ENCODE data around the gene ITPA. TPM values are rescaled to one million over a fixed set of nuclear protein-coding genes. Genes with fewer than 3 reads are reported as not detected.
A peak's percentile ranks its signal among the peaks of the same experiment; 100 is the strongest.

ITPA gene
- polyA plus RNA-seq, 1 experiment = 35.0 TPM

DNA sequence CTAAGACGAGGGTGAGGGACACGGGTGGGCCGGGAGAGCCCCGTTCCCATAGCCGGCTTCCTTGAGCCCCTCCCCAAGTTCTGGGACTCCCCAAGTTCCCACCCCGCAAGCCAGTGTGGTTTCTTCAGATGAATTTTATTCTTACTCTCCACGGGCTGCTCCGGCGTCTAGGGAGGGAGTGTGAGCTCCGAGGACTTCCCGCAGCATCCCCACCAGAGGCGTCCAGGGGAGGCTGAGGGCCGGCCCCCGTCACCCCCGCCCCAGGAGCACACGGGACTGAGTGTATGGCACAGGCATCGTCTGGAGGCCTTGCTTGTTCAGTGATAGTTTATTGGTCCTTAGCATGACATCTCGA lies 39.7 kb downstream of the ITPA start:
- TF ChIP-seq, protein P1, sequence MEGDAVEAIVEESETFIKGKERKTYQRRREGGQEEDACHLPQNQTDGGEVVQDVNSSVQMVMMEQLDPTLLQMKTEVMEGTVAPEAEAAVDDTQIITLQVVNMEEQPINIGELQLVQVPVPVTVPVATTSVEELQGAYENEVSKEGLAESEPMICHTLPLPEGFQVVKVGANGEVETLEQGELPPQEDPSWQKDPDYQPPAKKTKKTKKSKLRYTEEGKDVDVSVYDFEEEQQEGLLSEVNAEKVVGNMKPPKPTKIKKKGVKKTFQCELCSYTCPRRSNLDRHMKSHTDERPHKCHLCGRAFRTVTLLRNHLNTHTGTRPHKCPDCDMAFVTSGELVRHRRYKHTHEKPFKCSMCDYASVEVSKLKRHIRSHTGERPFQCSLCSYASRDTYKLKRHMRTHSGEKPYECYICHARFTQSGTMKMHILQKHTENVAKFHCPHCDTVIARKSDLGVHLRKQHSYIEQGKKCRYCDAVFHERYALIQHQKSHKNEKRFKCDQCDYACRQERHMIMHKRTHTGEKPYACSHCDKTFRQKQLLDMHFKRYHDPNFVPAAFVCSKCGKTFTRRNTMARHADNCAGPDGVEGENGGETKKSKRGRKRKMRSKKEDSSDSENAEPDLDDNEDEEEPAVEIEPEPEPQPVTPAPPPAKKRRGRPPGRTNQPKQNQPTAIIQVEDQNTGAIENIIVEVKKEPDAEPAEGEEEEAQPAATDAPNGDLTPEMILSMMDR (IDR thresholded peaks at IDR 0.05; ENCODE audit: insufficient read depth, low read depth, low read length) = no peak
- CTCF ChIA-PET = interaction anchor here (1.0 to 2.4 kb wide), 4 partner anchors 10 to 54 kb away, joined by 3 to 10 read pairs (median 4); partner anchors contain the start of gene SLC4A11
- Histone ChIP-seq H3K4me3 (ENCODE audit: low read depth, low read length) (peak overlapping the region; percentile 7), H3K36me3 (ENCODE audit: control insufficient read depth, insufficient read depth, low read length) (peaks cover 11% of the 10 kb centered on the region), H3K27me3 (ENCODE audit: control insufficient read depth, insufficient read depth, low read length) (no peaks in the 10 kb centered on the region; the same call in 1 of the 2 replicates)
- POLR2A ChIA-PET = no interaction called here
- DNase-seq (ENCODE audit: low read depth) = no peak

DNA sequence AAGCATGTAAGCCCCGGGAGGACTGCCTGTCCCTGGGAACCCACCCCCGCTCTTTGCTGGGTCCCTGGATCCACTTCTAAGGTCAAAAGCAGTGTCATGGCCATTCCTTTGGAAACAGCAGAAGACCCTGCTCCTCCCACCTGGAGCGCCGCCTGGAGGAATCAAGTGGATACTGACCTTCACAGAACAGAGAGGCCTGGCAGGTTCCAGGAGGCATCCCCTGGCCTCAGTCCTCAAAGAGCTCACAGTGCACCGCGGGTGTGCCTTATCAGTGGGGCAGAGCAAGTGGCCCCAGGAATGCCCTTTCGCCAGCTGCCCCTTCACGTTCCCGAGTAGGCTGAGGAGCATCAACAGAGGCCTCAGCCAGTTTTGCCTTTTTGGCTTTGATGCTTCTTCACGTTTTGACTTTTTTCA lies 40.8 kb downstream of the ITPA start:
- ChIA-PET CTCF (interaction anchor here (1.6 kb wide), 1 partner anchor 9 kb away, joined by 4 read pairs; no protein-coding TSS in a partner anchor), POLR2A (no interaction called here)
- Histone ChIP-seq H3K4me3 (ENCODE audit: low read depth, low read length) (no peak overlapping the region), H3K36me3 (ENCODE audit: control insufficient read depth, insufficient read depth, low read length) (peaks cover 19% of the 10 kb centered on the region), H3K27me3 (ENCODE audit: control insufficient read depth, insufficient read depth, low read length) (no peaks in the 10 kb centered on the region; the same call in 1 of the 2 replicates)
- no peak for DNase-seq (ENCODE audit: low read depth)
- TF ChIP-seq, protein P1 (IDR thresholded peaks at IDR 0.05; ENCODE audit: insufficient read depth, low read depth, low read length) = peak; percentile 32

DNA sequence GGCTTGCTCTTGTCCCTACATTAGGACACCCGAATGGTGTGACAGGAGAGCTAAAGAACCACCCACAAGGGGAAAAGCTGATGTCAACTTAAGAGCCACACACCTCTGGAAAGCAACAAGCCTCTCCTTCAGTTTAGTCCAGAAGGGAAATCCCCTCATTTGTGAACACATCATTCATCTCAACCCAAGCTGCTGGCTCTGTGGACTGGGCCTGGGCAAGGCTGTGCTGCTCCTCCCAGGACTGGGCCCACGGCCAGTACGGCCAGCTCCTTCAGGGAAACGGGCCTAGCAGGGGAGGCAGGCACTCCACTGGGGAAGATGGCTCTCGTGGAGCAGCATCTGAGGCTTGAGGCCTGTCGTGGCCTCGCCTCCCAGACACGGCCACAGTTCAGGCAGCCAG lies 42.5 kb downstream of the ITPA start:
- no peaks in the 10 kb centered on the region; the same call in 1 of the 2 replicates for H3K27me3 ChIP-seq (ENCODE audit: control insufficient read depth, insufficient read depth, low read length)
- POLR2A ChIA-PET = no interaction called here
- no peak overlapping the region for H3K4me3 ChIP-seq (ENCODE audit: low read depth, low read length)
- CTCF ChIA-PET = interaction anchor here (0.7 to 1.3 kb wide), 5 partner anchors 10 to 1095 kb away, joined by 3 to 4 read pairs (median 3); no protein-coding TSS in a partner anchor
- no peak for DNase-seq (ENCODE audit: low read depth)
- H3K36me3 ChIP-seq (ENCODE audit: control insufficient read depth, insufficient read depth, low read length) = peaks cover 27% of the 10 kb centered on the region
- TF ChIP-seq, protein P1 (IDR thresholded peaks at IDR 0.05; ENCODE audit: insufficient read depth, low read depth, low read length) = no peak

DNA sequence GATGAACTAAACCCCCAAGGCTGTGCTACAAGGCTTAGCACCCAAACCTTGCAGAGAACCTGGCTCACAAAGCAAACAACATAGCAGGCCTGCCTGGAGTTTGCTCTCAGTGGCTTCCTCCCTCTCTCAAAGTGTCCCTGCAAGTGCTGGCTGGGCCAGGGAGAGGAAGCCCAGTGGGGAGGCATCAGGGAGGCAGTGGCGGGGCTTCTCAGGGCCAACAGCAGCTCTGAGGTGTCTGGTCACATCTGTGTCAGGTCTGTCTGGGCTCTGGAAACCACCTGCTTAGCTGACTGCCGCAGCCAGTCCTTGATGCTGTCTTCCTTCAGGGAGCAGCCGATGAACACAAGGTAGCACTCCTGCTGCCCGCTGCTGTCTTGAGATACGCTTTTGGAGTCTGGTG lies 46.4 kb downstream of the ITPA start:
- ChIA-PET POLR2A (no interaction called here), CTCF (no interaction called here)
- peaks cover 33% of the 10 kb centered on the region for H3K36me3 ChIP-seq (ENCODE audit: control insufficient read depth, insufficient read depth, low read length)
- no peak overlapping the region for H3K4me3 ChIP-seq (ENCODE audit: low read depth, low read length)
- H3K27me3 ChIP-seq (ENCODE audit: control insufficient read depth, insufficient read depth, low read length) = no peaks in the 10 kb centered on the region
- TF ChIP-seq, protein P1 (IDR thresholded peaks at IDR 0.05; ENCODE audit: insufficient read depth, low read depth, low read length) = no peak
- DNase-seq (ENCODE audit: low read depth) = no peak

DNA sequence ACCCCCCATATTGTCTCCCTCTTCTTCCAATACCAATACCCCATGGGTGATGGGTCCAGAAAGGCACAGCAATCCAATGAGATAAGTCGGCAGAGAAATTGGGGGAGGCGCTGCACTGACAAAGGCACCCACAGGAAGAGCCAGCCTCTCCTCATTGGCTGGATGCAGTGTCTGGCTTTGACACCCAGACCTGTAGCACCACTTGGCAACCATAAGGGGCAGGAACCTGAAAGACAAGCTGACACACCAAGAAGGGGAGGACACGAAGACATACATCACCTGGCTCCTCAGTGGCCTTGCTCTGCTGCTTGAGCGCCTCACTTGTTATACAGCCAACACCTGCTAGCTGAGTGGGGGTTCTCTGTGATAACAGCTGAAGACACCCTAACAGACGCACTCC lies 49.1 kb downstream of the ITPA start:
- ChIA-PET POLR2A (no interaction called here), CTCF (interaction anchor here (0.9 to 1.0 kb wide), 2 partner anchors 9 to 39 kb away, joined by 4 read pairs; no protein-coding TSS in a partner anchor)
- Histone ChIP-seq H3K36me3 (ENCODE audit: control insufficient read depth, insufficient read depth, low read length) (peaks cover 22% of the 10 kb centered on the region), H3K27me3 (ENCODE audit: control insufficient read depth, insufficient read depth, low read length) (no peaks in the 10 kb centered on the region), H3K4me3 (ENCODE audit: low read depth, low read length) (no peak overlapping the region)
- DNase-seq (ENCODE audit: low read depth) = no peak
- TF ChIP-seq, protein P1 (IDR thresholded peaks at IDR 0.05; ENCODE audit: insufficient read depth, low read depth, low read length) = no peak

Data from BJ (cell line).